Muscle of leg (tissue), 11 donors: ENCODE data around the gene ZBED3. TPM values are rescaled to one million over a fixed set of nuclear protein-coding genes. Genes with fewer than 3 reads are reported as not detected.

ENCODE experiments used
- DNase-seq: peaks from one replicate; pipeline ENCODE4 v3.0.0; 2013
- H3K27ac ChIP-seq: one replicate; pipeline ENCODE4 v1.5.1; 2013; ENCODE audit warnings: mild to moderate bottlenecking, low read length, control low read depth
- H3K27me3 ChIP-seq: one replicate; pipeline ENCODE4 v1.6.1; 2013; ENCODE audit warnings: low read length; ENCODE audit not compliant: control insufficient read depth, insufficient read depth
- H3K36me3 ChIP-seq: one replicate; pipeline ENCODE4 v1.6.1; 2013; ENCODE audit warnings: low read length; ENCODE audit not compliant: control insufficient read depth, insufficient read depth
- H3K4me1 ChIP-seq: one replicate; pipeline ENCODE4 v1.6.1; 2013; ENCODE audit warnings: low read length; ENCODE audit not compliant: control insufficient read depth, insufficient read depth
- H3K4me3 ChIP-seq: one replicate; pipeline ENCODE4 v1.5.1; 2013; ENCODE audit warnings: low read length, control low read depth
- H3K9me3 ChIP-seq: replicated peaks from 2 replicates; pipeline ENCODE4 v1.6.1; 2013; ENCODE audit warnings: low read depth, low read length; ENCODE audit not compliant: control insufficient read depth
- WGBS: methylation state at CpG from one replicate; pipeline ENCODE4 v1.1.5; 2013; ENCODE audit warnings: missing lambda C conversion rate; ENCODE audit not compliant: insufficient coverage; 5-methylcytosine and 5-hydroxymethylcytosine counted together
- polyA plus RNA-seq, 8 donors: library from polyadenylated mRNA; unstranded; fragments of 120-200 nt; gene quantifications; one replicate each; pipeline versions ENCODE4 v1.2.1 to v1.2.3, GENCODE V29; 2013; ENCODE audit warnings: inconsistent platforms in 1 of 8, low replicate concordance in 1 of 8; ENCODE audit not compliant: insufficient read length in 8 of 8, insufficient read depth in 1 of 8
- total RNA-seq: library from RNA; stranded (reverse); fragments of 120-200 nt; gene quantifications from one replicate; pipeline ENCODE4 v1.2.4, GENCODE V29; 2013

ZBED3 gene
- total and polyA plus RNA-seq, 9 donors, result 3.2 to 11.2 (median 8.9) TPM

GRCh38 chr5:77046416-77047073 lies 40.5 kb downstream of the ZBED3 start:
- peaks cover 10% of the 10 kb centered on the region for H3K36me3 ChIP-seq
- no CpG with 5 or more reads among the region's 1 CpG for WGBS
- no peak for DNase-seq

GRCh38 chr5:77035950-77036349 lies 51.1 kb downstream of the ZBED3 start:
- H3K27ac ChIP-seq, result no peak overlapping the region
- H3K4me1 ChIP-seq, result peaks cover 8% of the 10 kb centered on the region
- DNase-seq, result no peak
- H3K27me3 ChIP-seq, result no peaks in the 10 kb centered on the region
- H3K9me3 ChIP-seq, result no peaks in the 10 kb centered on the region
- H3K36me3 ChIP-seq, result peaks cover 10% of the 10 kb centered on the region
- WGBS, result no CpG with 5 or more reads among the region's 1 CpG
- H3K4me3 ChIP-seq, result no peak overlapping the region

More at GRCh38 chr5:77046416-77047073, 40.5 kb downstream of the ZBED3 start:
- no peaks in the 10 kb centered on the region for H3K4me1 ChIP-seq
- H3K4me3 ChIP-seq, result no peak overlapping the region
- no peaks in the 10 kb centered on the region for H3K9me3 ChIP-seq
- H3K27me3 ChIP-seq, result no peaks in the 10 kb centered on the region
- H3K27ac ChIP-seq, result no peak overlapping the region

GRCh38 chr5:77033338-77033737 lies 53.7 kb downstream of the ZBED3 start:
- H3K36me3 ChIP-seq, result peaks cover 4% of the 10 kb centered on the region
- H3K27ac ChIP-seq, result no peak overlapping the region
- peaks cover 12% of the 10 kb centered on the region for H3K4me1 ChIP-seq
- H3K9me3 ChIP-seq, result peaks cover 7% of the 10 kb centered on the region
- H3K4me3 ChIP-seq, result no peak overlapping the region
- H3K27me3 ChIP-seq, result no peaks in the 10 kb centered on the region
- no peak for DNase-seq
- WGBS, result 92% methylated on average over 3 of the region's 5 CpGs

- DNase-seq, result no peak
- H3K27me3 ChIP-seq, result no peaks in the 10 kb centered on the region
- H3K27ac ChIP-seq, result no peak overlapping the region
- no CpG with 5 or more reads among the region's 4 CpGs for WGBS
- no peak overlapping the region for H3K4me3 ChIP-seq
- peaks cover 12% of the 10 kb centered on the region for H3K4me1 ChIP-seq
- peaks cover 7% of the 10 kb centered on the region for H3K9me3 ChIP-seq
- peaks cover 4% of the 10 kb centered on the region for H3K36me3 ChIP-seq
Measured at GRCh38 chr5:77032635-77033034, 54.5 kb downstream of the ZBED3 start.

- H3K27ac ChIP-seq, result no peak overlapping the region
- WGBS, result no CpG with 5 or more reads among the region's 3 CpGs
- no peak for DNase-seq
- H3K27me3 ChIP-seq, result peaks cover 4% of the 10 kb centered on the region
- peaks cover 12% of the 10 kb centered on the region for H3K4me1 ChIP-seq
- H3K36me3 ChIP-seq, result no peaks in the 10 kb centered on the region
- no peak overlapping the region for H3K4me3 ChIP-seq
- H3K9me3 ChIP-seq, result peaks cover 7% of the 10 kb centered on the region
Measured at GRCh38 chr5:77031891-77032290, 55.2 kb downstream of the ZBED3 start.

- Histone ChIP-seq H3K27ac (peak within 1 kb of the TSS; percentile 98), H3K9me3 (peaks cover 7% of the 10 kb centered on the region), H3K27me3 (peaks cover 4% of the 10 kb centered on the region), H3K4me3 (peak within 1 kb of the TSS; percentile 96), H3K4me1 (peaks cover 12% of the 10 kb centered on the region), H3K36me3 (no peaks in the 10 kb centered on the region)
- under 1% methylated on average over 79 of the region's 82 CpGs for WGBS
- DNase-seq, result peak; percentile 98
Measured at GRCh38 chr5:77030097-77031071, 56.7 kb downstream of the ZBED3 start, which contains the start of gene AGGF1. Gene AGGF1, plus strand, starts transcription at chr5:77030404. Its CDS starts 363 bp downstream, at chr5:77030767.

- H3K36me3 ChIP-seq, result no peaks in the 10 kb centered on the region
- 89% methylated on average over 1 of the region's 2 CpGs for WGBS
- no peak overlapping the region for H3K27ac ChIP-seq
- peaks cover 4% of the 10 kb centered on the region for H3K27me3 ChIP-seq
- H3K4me3 ChIP-seq, result no peak overlapping the region
- H3K9me3 ChIP-seq, result peaks cover 7% of the 10 kb centered on the region
- H3K4me1 ChIP-seq, result peaks cover 12% of the 10 kb centered on the region
- no peak for DNase-seq
Measured at GRCh38 chr5:77029376-77029885, 57.7 kb downstream of the ZBED3 start.

GRCh38 chr5:77028631-77029375 lies 58.3 kb downstream of the ZBED3 start:
- H3K27me3 ChIP-seq, result peaks cover 4% of the 10 kb centered on the region
- H3K36me3 ChIP-seq, result no peaks in the 10 kb centered on the region
- peaks cover 12% of the 10 kb centered on the region for H3K4me1 ChIP-seq
- no peak for DNase-seq
- H3K9me3 ChIP-seq, result peaks cover 7% of the 10 kb centered on the region
- no peak overlapping the region for H3K27ac ChIP-seq
- H3K4me3 ChIP-seq, result no peak overlapping the region
- 92% methylated on average over 2 of the region's 4 CpGs for WGBS

GRCh38 chr5:77024490-77024889 lies 62.6 kb downstream of the ZBED3 start:
- WGBS, result no CpG with 5 or more reads among the region's 1 CpG

More at GRCh38 chr5:77024490-77024889, 62.6 kb downstream of the ZBED3 start:
- Histone ChIP-seq H3K27ac (no peak overlapping the region), H3K9me3 (peaks cover 7% of the 10 kb centered on the region), H3K27me3 (peaks cover 4% of the 10 kb centered on the region), H3K4me3 (no peak overlapping the region), H3K4me1 (no peaks in the 10 kb centered on the region), H3K36me3 (no peaks in the 10 kb centered on the region)
- DNase-seq, result peak; percentile 9
